Fibroblast of skin of left quadriceps (primary cell): Measurements from ENCODE around the gene MBTPS2.
A peak's percentile ranks its signal among the peaks of the same experiment; 100 is the strongest.
"Not testable (repeated sequence)": the region's sequence is repeated elsewhere in the genome, so short reads cannot be mapped to it uniquely, and the experiment has no call there.

ENCODE experiments used
- DNase-seq, 2 experiments: peaks; one replicate each; pipeline ENCODE4 v3.0.0-alpha.2; 2013; ENCODE audit warnings: low read depth in 2 of 2

MBTPS2 gene

GRCh38 chrX:21839334-21840192, at the start of gene MBTPS2:
TSS of gene MBTPS2 (plus strand) at chrX:21839617. CDS start at chrX:21839735, 118 bp downstream.
- peak; percentile 76 to 77 for DNase-seq

- no peak for DNase-seq
Measured at GRCh38 chrX:21798677-21799219, 40.7 kb upstream of the MBTPS2 start.

GRCh38 chrX:21799767-21800166, 39.6 kb upstream of the MBTPS2 start:
- no peak for DNase-seq

- DNase-seq, result no peak
Measured at GRCh38 chrX:21800344-21800770, 39.1 kb upstream of the MBTPS2 start.

GRCh38 chrX:21802054-21802670, 37.3 kb upstream of the MBTPS2 start:
- no peak for DNase-seq

GRCh38 chrX:21802839-21803238, 36.6 kb upstream of the MBTPS2 start:
- DNase-seq, result no peak

- no peak for DNase-seq
Measured at GRCh38 chrX:21806691-21807090, 32.7 kb upstream of the MBTPS2 start.

GRCh38 chrX:21811832-21812231, 27.6 kb upstream of the MBTPS2 start:
- DNase-seq, result no peak

GRCh38 chrX:21812628-21813027, 26.8 kb upstream of the MBTPS2 start:
- DNase-seq, result no peak

GRCh38 chrX:21813612-21814368, 25.6 kb upstream of the MBTPS2 start:
- DNase-seq, result no peak

GRCh38 chrX:21816136-21816535, 23.3 kb upstream of the MBTPS2 start:
- no peak for DNase-seq

GRCh38 chrX:21820170-21820569, 19.2 kb upstream of the MBTPS2 start:
- not testable (repeated sequence) for DNase-seq

GRCh38 chrX:21821875-21822274, 17.5 kb upstream of the MBTPS2 start:
- DNase-seq, result no peak

- no peak for DNase-seq
Measured at GRCh38 chrX:21831496-21831895, 7.9 kb upstream of the MBTPS2 start.

GRCh38 chrX:21837056-21837455, 2.4 kb upstream of the MBTPS2 start:
- no peak for DNase-seq

- no peak for DNase-seq
Measured at GRCh38 chrX:21838937-21839333, 482 bp upstream of the MBTPS2 start.

GRCh38 chrX:21840193-21840545, 752 bp downstream of the MBTPS2 start:
- DNase-seq, result no peak

- no peak for DNase-seq
Measured at GRCh38 chrX:21843179-21843578, 3.8 kb downstream of the MBTPS2 start.

GRCh38 chrX:21845096-21845495, 5.7 kb downstream of the MBTPS2 start:
- DNase-seq, result no peak

- DNase-seq, result no peak
Measured at GRCh38 chrX:21847342-21847741, 7.9 kb downstream of the MBTPS2 start.

- no peak for DNase-seq
Measured at GRCh38 chrX:21853578-21853977, 14.2 kb downstream of the MBTPS2 start.

- no peak for DNase-seq
Measured at GRCh38 chrX:21855937-21856415, 16.6 kb downstream of the MBTPS2 start, which contains the start of gene YY2. TSS of gene YY2 (plus strand) at chrX:21855987. CDS start at chrX:21856485, 498 bp downstream.
